Measurements from ENCODE around the gene RAB3GAP2.
"Not testable (repeated sequence)": the region's sequence is repeated elsewhere in the genome, so short reads cannot be mapped to it uniquely, and the experiment has no call there.

RAB3GAP2 gene

DNA sequence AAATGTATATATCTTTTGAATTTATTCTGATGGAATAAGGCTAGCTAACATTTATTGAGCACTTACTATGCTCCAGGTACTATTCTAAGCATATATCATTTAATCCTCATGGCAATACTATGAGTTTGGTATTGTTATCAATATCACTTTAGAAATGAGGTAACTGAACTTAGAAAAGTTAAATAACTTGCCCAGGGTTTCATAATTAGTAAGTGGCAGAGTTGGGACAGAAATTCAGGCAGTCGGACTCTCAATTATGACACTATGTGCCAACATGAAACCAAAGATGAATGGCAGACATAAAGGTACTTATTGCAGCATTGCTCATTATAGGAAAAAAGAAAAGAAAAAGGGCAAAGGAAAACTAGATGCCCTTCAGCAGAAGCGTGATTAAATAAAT lies 48.2 kb downstream of the RAB3GAP2 start:
- Histone ChIP-seq H3K9me3 (ENCODE audit: severe bottlenecking) (no peaks in the 10 kb centered on the region), H3K4me3 (ENCODE audit: severe bottlenecking) (no peak overlapping the region), H3K4me1 (ENCODE audit: insufficient read depth, poor library complexity, severe bottlenecking) (no peaks in the 10 kb centered on the region), H3K27ac (ENCODE audit: poor library complexity, severe bottlenecking) (no peak overlapping the region), H3K36me3 (ENCODE audit: low read depth) (no peaks in the 10 kb centered on the region), H3K27me3 (ENCODE audit: insufficient read depth, poor library complexity, severe bottlenecking) (no peaks in the 10 kb centered on the region)
- DNase-seq (ENCODE audit: low spot score) (no peak), ATAC-seq (ENCODE audit: low read depth) (no peak)
- TF ChIP-seq, protein P1, sequence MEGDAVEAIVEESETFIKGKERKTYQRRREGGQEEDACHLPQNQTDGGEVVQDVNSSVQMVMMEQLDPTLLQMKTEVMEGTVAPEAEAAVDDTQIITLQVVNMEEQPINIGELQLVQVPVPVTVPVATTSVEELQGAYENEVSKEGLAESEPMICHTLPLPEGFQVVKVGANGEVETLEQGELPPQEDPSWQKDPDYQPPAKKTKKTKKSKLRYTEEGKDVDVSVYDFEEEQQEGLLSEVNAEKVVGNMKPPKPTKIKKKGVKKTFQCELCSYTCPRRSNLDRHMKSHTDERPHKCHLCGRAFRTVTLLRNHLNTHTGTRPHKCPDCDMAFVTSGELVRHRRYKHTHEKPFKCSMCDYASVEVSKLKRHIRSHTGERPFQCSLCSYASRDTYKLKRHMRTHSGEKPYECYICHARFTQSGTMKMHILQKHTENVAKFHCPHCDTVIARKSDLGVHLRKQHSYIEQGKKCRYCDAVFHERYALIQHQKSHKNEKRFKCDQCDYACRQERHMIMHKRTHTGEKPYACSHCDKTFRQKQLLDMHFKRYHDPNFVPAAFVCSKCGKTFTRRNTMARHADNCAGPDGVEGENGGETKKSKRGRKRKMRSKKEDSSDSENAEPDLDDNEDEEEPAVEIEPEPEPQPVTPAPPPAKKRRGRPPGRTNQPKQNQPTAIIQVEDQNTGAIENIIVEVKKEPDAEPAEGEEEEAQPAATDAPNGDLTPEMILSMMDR (IDR thresholded peaks at IDR 0.05; ENCODE audit: poor library complexity, severe bottlenecking), result no peak

DNA sequence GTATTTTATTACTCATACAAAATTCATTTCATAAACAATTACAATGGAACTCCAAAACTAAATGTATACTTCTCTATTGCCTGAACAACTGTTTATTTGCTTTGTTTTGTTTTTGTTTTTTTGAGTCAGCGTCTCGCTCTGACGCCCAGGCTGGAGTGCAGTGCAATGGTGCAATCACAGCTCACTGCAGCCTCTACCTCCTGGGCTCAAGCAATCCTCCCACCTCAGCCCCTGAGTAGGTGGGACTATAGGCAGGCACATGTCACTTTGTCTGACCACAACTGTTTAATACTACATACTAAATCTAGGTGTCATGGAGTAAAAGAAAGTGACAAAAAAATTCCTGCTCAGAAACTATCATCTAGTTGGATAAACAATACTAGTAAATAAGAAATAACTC lies 49.3 kb downstream of the RAB3GAP2 start:
- Histone ChIP-seq H3K4me1 (ENCODE audit: insufficient read depth, poor library complexity, severe bottlenecking) (no peaks in the 10 kb centered on the region), H3K27me3 (ENCODE audit: insufficient read depth, poor library complexity, severe bottlenecking) (no peaks in the 10 kb centered on the region), H3K36me3 (ENCODE audit: low read depth) (no peaks in the 10 kb centered on the region), H3K27ac (ENCODE audit: poor library complexity, severe bottlenecking) (no peak overlapping the region), H3K4me3 (ENCODE audit: severe bottlenecking) (no peak overlapping the region), H3K9me3 (ENCODE audit: severe bottlenecking) (no peaks in the 10 kb centered on the region)
- TF ChIP-seq, protein P1 (IDR thresholded peaks at IDR 0.05; ENCODE audit: poor library complexity, severe bottlenecking), result no peak
- no peak for ATAC-seq (ENCODE audit: low read depth)
- no peak for DNase-seq (ENCODE audit: low spot score)

DNA sequence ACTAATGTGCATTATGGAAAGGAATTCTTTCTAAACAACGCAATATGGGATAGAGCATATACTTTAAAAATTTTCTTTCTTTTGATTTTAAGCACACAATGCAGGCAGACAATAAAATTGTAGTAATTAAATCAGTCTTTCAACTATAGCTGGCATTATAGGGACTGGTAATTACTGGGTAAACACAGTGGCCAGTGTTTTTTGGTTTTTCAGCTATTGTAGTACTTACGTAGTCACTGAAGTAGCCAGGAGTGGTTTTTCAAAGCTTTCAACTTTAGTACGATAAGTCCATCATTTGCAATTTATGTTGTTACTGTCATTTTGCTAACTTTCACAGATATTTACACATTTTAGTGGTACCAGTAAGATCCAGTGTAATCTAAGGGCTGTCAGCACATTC lies 50.6 kb downstream of the RAB3GAP2 start:
- TF ChIP-seq, protein P1 (IDR thresholded peaks at IDR 0.05; ENCODE audit: poor library complexity, severe bottlenecking), result no peak
- H3K27me3 ChIP-seq (ENCODE audit: insufficient read depth, poor library complexity, severe bottlenecking), result no peaks in the 10 kb centered on the region
- H3K9me3 ChIP-seq (ENCODE audit: severe bottlenecking), result no peaks in the 10 kb centered on the region
- H3K4me3 ChIP-seq (ENCODE audit: severe bottlenecking), result no peak overlapping the region
- no peak overlapping the region for H3K27ac ChIP-seq (ENCODE audit: poor library complexity, severe bottlenecking)
- ATAC-seq (ENCODE audit: low read depth), result no peak
- no peaks in the 10 kb centered on the region for H3K36me3 ChIP-seq (ENCODE audit: low read depth)
- DNase-seq (ENCODE audit: low spot score), result no peak
- H3K4me1 ChIP-seq (ENCODE audit: insufficient read depth, poor library complexity, severe bottlenecking), result no peaks in the 10 kb centered on the region

DNA sequence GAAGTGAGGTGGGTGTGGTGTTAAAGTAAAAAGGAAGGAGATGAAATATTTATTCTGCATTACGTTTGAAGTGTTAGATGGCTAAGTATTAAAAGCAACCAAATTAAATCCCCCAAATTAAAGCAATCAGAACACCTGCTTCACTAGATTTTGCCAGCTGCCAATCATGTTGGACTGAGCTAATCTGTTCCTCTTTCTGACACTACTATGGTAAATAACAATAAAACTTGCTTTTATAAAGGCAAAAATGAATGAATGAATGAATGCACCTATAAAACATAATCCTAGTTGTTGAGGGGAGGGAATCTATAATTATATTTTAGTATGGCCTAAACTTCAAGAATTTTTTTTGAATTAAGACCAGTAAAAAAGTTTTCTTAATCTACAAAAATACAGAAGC lies 51.0 kb downstream of the RAB3GAP2 start:
- no peaks in the 10 kb centered on the region for H3K36me3 ChIP-seq (ENCODE audit: low read depth)
- TF ChIP-seq, protein P1 (IDR thresholded peaks at IDR 0.05; ENCODE audit: poor library complexity, severe bottlenecking), result no peak
- no peak overlapping the region for H3K4me3 ChIP-seq (ENCODE audit: severe bottlenecking)
- H3K27me3 ChIP-seq (ENCODE audit: insufficient read depth, poor library complexity, severe bottlenecking), result no peaks in the 10 kb centered on the region
- H3K9me3 ChIP-seq (ENCODE audit: severe bottlenecking), result no peaks in the 10 kb centered on the region
- no peak overlapping the region for H3K27ac ChIP-seq (ENCODE audit: poor library complexity, severe bottlenecking)
- DNase-seq (ENCODE audit: low spot score) (no peak), ATAC-seq (ENCODE audit: low read depth) (no peak)
- no peaks in the 10 kb centered on the region for H3K4me1 ChIP-seq (ENCODE audit: insufficient read depth, poor library complexity, severe bottlenecking)

DNA sequence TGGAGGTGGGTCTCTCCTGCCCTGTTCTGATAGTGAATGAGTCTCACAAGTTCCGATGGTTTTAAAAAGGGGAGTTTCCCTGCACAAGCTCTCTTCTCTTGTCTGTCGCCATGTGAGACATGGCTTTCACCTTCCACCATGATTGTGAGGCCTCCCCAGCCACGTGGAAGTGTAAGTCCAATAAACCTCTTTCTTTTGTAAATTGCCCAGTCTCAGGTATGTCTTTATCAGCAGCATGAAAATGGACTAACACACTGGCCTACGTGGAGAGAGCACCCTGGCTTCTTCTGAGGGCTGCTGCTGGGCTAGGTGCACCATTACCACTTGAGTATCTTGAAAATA lies 51.6 kb downstream of the RAB3GAP2 start:
- not testable (repeated sequence) for H3K27ac ChIP-seq (ENCODE audit: poor library complexity, severe bottlenecking); H3K4me1 ChIP-seq (ENCODE audit: insufficient read depth, poor library complexity, severe bottlenecking); ATAC-seq (ENCODE audit: low read depth); H3K4me3 ChIP-seq (ENCODE audit: severe bottlenecking); H3K9me3 ChIP-seq (ENCODE audit: severe bottlenecking); H3K27me3 ChIP-seq (ENCODE audit: insufficient read depth, poor library complexity, severe bottlenecking); H3K36me3 ChIP-seq (ENCODE audit: low read depth); DNase-seq (ENCODE audit: low spot score)

Measured in RWPE2 (cell line).